IPS-15b (cell line): ENCODE data around the gene AURKAIP1.

ENCODE experiments used
- H3K27me3 ChIP-seq: one replicate; pipeline ENCODE4 v1.6.1; 2013; ENCODE audit warnings: low read length; ENCODE audit not compliant: control insufficient read depth, insufficient read depth
- H3K36me3 ChIP-seq: one replicate; pipeline ENCODE4 v1.6.1; 2013; ENCODE audit warnings: low read length; ENCODE audit not compliant: control insufficient read depth, insufficient read depth
- H3K4me1 ChIP-seq: one replicate; pipeline ENCODE4 v1.6.1; 2013; ENCODE audit warnings: mild to moderate bottlenecking, low read length; ENCODE audit not compliant: control insufficient read depth, insufficient read depth
- H3K4me3 ChIP-seq: one replicate; pipeline ENCODE4 v1.5.1; 2013; ENCODE audit warnings: low read depth, low read length
- H3K9ac ChIP-seq: one replicate; pipeline ENCODE4 v1.6.1; 2013; ENCODE audit warnings: low read depth, mild to moderate bottlenecking, low read length
- H3K9me3 ChIP-seq: one replicate; pipeline ENCODE4 v1.6.1; 2013; ENCODE audit warnings: mild to moderate bottlenecking, low read length; ENCODE audit not compliant: control insufficient read depth, insufficient read depth

Gene AURKAIP1

GRCh38 chr1:1354271-1355247 is 20.4 kb downstream of the AURKAIP1 start:
- peaks cover 2% of the 10 kb centered on the region for H3K27me3 ChIP-seq
- H3K9ac ChIP-seq, result no peak overlapping the region
- H3K9me3 ChIP-seq, result no peaks in the 10 kb centered on the region
- H3K36me3 ChIP-seq, result no peaks in the 10 kb centered on the region
- peaks cover 3% of the 10 kb centered on the region for H3K4me1 ChIP-seq
- peak overlapping the region; percentile 43 for H3K4me3 ChIP-seq

DNA sequence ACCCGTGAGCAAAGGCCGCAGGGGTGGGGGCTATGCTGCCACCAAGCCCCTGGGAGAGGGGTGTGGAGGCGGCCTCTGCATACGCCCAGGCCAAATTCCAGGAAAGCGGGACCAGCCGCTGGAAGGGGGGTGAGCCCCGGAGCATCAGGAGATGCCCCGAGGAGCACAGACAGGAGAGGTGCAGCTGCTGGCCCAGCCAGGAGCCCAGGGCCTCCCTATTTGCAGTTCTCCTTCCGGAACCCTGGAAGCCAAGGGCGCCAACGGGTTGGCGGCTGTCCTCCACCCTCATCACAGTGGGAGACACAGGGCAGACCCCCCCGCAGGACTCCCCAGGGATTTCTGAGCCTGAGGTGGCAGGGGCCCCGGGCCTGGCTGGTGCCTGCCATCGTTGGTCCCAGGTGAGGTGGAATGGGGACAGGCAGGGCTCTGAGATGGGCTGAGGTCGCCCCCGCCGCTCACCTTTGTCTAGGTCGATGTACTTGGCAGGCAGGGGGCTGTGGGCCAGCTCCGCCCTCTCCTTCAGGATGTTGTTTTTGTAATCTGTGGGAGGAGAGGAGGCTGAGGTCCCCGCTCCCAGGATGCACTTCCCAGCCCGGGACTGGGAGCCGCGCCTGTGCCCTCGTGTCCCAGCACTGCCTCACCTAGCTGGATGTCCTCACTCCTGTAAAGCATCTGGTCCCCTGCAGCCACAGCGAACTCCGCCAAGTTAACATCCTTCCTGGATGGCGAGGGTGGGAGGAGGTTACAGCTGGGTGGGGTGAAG is 21.4 kb downstream of the AURKAIP1 start:
- peak overlapping the region; percentile 43 for H3K4me3 ChIP-seq
- H3K36me3 ChIP-seq, result no peaks in the 10 kb centered on the region
- H3K9ac ChIP-seq, result no peak overlapping the region
- H3K9me3 ChIP-seq, result no peaks in the 10 kb centered on the region
- peaks cover 2% of the 10 kb centered on the region for H3K27me3 ChIP-seq
- peaks cover 3% of the 10 kb centered on the region for H3K4me1 ChIP-seq

DNA sequence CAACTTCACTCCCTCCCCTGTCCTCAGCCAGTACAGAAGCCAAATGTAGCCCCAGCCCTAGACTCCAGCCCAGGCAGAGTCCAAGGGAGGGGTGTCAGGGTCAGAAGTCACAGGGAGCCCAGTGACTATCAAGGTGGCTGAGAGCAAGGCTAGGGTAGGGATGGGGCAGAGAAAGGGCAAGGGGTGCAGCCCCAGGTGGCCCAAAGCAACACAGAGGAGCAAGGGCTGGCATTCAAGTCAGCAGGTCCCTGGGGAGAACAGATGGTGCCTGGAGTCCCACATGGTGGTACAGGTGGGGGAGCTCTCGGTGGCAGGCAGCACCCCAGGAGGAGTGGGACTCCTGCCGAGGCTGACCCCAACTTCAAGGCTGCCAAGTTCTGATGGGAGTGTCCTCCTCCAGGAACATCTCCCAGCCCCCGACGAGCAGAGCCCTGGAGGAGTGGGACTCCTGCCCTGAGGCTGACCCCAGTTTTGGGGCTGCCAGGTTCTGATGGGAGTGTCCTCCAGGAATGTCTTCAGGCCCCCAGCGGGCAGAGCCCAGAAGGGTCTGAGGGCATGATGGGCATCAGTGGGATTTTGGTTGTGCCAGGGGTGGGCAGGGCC is 22.1 kb downstream of the AURKAIP1 start:
- no peaks in the 10 kb centered on the region for H3K36me3 ChIP-seq
- peaks cover 5% of the 10 kb centered on the region for H3K4me1 ChIP-seq
- no peaks in the 10 kb centered on the region for H3K9me3 ChIP-seq
- H3K27me3 ChIP-seq, result peaks cover 2% of the 10 kb centered on the region
- H3K4me3 ChIP-seq, result no peak overlapping the region
- no peak overlapping the region for H3K9ac ChIP-seq

- H3K36me3 ChIP-seq, result no peaks in the 10 kb centered on the region
- H3K9me3 ChIP-seq, result no peaks in the 10 kb centered on the region
- H3K27me3 ChIP-seq, result peaks cover 2% of the 10 kb centered on the region
- H3K9ac ChIP-seq, result no peak overlapping the region
- peaks cover 2% of the 10 kb centered on the region for H3K4me1 ChIP-seq
- peak overlapping the region; percentile 30 for H3K4me3 ChIP-seq
Observed at GRCh38 chr1:1351511-1352427, 23.2 kb downstream of the AURKAIP1 start.

DNA sequence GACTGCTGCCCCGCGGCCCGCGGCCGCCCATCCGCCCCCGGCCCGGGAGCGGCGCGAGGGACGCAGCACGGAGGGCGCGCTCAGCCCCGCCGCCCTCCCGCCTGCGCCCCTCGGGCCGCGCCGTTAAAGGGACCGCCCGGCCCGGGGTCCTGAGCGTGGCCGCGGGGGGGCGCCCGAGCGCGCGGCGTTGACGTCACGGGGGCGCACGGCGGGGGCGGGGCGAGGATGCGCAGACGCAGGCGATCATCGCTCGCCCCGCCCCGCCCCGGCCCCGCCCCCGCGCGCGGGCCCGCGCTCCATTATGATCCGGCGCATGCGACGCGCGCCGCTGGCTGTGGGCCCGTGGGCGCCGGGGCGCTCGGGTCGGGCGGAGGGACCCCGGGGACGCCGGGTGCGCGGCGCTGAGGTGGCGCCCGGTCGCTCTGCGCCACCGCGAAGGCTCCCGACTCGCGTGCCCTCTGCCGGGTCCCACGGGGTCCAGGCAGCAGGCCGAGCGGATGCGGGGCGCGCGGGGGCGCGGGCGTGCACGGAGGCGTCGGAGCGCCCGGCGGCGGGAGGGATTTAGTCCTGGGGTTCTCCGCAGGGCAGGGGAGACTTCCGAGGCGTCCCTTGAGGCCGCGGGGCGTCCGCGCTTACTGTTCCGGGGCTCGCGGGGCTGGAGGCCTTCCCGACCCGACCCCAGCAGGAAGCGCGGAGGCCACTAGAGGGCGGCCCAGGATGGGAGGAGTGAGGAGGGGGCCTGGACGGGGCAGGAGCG is 25.6 kb downstream of the AURKAIP1 start, which contains the start of gene DVL1:
Gene DVL1, minus strand, starts transcription at position 163 of the 757 bp plus-strand sequence. CDS start 353 bp downstream, outside the sequence.
- H3K4me3 ChIP-seq, result peak within 1 kb of the TSS; percentile 67
- peak within 1 kb of the TSS; percentile 73 for H3K9ac ChIP-seq
- no peaks in the 10 kb centered on the region for H3K27me3 ChIP-seq
- H3K9me3 ChIP-seq, result no peaks in the 10 kb centered on the region
- H3K4me1 ChIP-seq, result peaks cover 2% of the 10 kb centered on the region
- no peaks in the 10 kb centered on the region for H3K36me3 ChIP-seq

- H3K4me3 ChIP-seq, result peak overlapping the region; percentile 52
- no peaks in the 10 kb centered on the region for H3K36me3 ChIP-seq
- H3K27me3 ChIP-seq, result no peaks in the 10 kb centered on the region
- H3K9ac ChIP-seq, result peak overlapping the region; percentile 24
- H3K4me1 ChIP-seq, result peaks cover 2% of the 10 kb centered on the region
- H3K9me3 ChIP-seq, result no peaks in the 10 kb centered on the region
Observed at GRCh38 chr1:1348420-1349255, 26.4 kb downstream of the AURKAIP1 start.

DNA sequence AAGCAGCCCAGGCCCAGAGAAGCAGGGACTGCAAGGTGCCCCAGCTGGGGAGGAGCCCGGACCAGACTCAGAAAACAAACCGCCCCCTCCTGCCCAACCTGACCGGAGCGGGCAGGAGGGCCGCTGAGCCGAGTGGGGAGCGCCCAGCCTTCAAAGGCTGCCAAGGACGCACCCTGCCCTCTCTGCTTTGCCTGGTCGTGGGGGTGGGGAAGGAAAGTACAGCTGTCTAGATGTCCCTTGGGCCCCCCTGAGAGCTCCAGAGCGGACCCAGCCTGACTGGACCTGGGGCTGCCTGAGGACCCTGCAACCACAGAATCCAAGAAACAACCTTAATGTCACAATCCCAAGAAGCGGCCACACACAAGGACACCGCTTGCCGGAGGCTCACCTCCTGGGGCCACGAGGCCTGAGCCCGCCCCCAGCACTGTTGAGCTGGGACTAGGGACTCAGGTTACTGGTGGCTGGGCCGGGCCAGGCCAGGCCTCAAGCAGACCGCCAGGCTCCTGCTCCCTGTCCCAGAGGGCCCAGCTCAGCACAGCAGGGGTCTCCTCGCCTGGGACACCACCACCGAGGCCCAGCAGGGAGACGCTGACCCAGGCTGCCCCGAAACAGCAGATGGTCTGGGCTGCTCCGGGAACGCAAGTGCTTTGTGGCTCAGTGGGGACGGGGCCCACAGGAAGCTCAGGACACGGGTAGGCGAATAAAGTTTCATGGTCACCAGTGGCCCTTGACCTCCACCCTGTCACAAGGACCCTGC is 27.2 kb downstream of the AURKAIP1 start:
- H3K36me3 ChIP-seq, result no peaks in the 10 kb centered on the region
- H3K9me3 ChIP-seq, result no peaks in the 10 kb centered on the region
- no peaks in the 10 kb centered on the region for H3K27me3 ChIP-seq
- H3K4me3 ChIP-seq, result peak overlapping the region; percentile 52
- H3K9ac ChIP-seq, result peak overlapping the region; percentile 24
- H3K4me1 ChIP-seq, result peaks cover 2% of the 10 kb centered on the region

DNA sequence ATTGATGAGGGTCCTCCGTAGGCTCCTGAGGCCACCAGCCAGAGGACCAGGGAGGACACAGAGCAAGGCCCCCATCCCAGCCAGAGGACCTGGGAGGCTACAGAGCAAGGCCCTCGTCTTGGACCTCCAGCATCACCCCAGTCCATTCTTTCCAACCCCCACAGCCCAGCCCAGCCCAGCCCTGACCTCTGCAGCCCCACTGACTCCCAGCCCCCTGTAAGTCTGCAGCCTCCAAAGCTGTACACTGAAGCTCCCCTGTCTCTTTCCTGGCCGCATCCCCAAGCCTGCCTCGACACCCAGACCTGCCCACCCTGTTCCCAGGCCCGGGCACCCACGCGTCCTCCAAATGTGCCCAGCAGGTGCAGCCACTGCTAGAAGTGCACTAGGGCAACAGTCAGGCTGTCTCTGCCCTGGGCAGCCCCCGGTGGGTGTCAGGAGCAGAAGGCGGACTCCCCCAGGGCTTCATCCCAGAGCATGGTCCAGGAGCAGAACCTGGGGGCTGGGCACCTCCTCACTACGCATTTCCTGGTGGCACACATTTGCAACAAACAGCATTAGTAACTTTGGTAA is 27.9 kb downstream of the AURKAIP1 start:
- Histone ChIP-seq H3K4me1 (peaks cover 2% of the 10 kb centered on the region), H3K36me3 (no peaks in the 10 kb centered on the region), H3K9me3 (no peaks in the 10 kb centered on the region), H3K27me3 (no peaks in the 10 kb centered on the region), H3K9ac (no peak overlapping the region), H3K4me3 (peak overlapping the region; percentile 52)

- no peak overlapping the region for H3K4me3 ChIP-seq
- H3K36me3 ChIP-seq, result peaks cover under 1% of the 10 kb centered on the region
- H3K4me1 ChIP-seq, result peaks cover 2% of the 10 kb centered on the region
- no peaks in the 10 kb centered on the region for H3K27me3 ChIP-seq
- no peaks in the 10 kb centered on the region for H3K9me3 ChIP-seq
- H3K9ac ChIP-seq, result no peak overlapping the region
Observed at GRCh38 chr1:1346501-1346890, 28.5 kb downstream of the AURKAIP1 start.
